Adrenal gland (tissue), 5 donors: ENCODE data around the gene NPC2.

Source experiments
- CTCF ChIP-seq, 6 experiments: fragments of 450-650 bp in 4 of 6; fragments of 200-600 bp in 2 of 6; sonication (generic) in 1 of 6; IDR thresholded peaks; 1 replicate in 5 of 6; 2 replicates in 1 of 6; pipeline versions ENCODE4 v1.5.1 to v1.8.0; 2016 to 2021; ENCODE audit warnings: antibody characterized with exemption in 6 of 6, mild to moderate bottlenecking in 2 of 6, moderate library complexity in 1 of 6
- POLR2A ChIP-seq, 2 donors: fragments of 450-650 bp; IDR thresholded peaks; one replicate each; pipeline ENCODE4 v1.6.1; 2017; ENCODE audit warnings: antibody characterized with exemption in 2 of 2, mild to moderate bottlenecking in 2 of 2, moderate library complexity in 1 of 2
- donor health status: DM: no; HTN: no; CAD: no.

- no peak for TF ChIP-seq POLR2A (IDR thresholded peaks at IDR 0.05)
- TF ChIP-seq CTCF (IDR thresholded peaks at IDR 0.05), result no peak
Measured at GRCh38 chr14:74506411-74506851, 13.3 kb upstream of the NPC2 start.
